Stimulated activated CD8-positive, alpha-beta memory T cell treated with anti-CD3 and anti-CD28 coated beads, Interleukin-12 subunit alpha, Interleukin-12 subunit beta, amount 100 ng/mL, for 4 hours (primary cell): ENCODE data around the gene BRCC3.

Experiments used
- DNase-seq: peaks from one replicate; pipeline ENCODE4 v3.0.0-alpha.2; 2020; ENCODE audit warnings: low read depth

Gene BRCC3

DNA sequence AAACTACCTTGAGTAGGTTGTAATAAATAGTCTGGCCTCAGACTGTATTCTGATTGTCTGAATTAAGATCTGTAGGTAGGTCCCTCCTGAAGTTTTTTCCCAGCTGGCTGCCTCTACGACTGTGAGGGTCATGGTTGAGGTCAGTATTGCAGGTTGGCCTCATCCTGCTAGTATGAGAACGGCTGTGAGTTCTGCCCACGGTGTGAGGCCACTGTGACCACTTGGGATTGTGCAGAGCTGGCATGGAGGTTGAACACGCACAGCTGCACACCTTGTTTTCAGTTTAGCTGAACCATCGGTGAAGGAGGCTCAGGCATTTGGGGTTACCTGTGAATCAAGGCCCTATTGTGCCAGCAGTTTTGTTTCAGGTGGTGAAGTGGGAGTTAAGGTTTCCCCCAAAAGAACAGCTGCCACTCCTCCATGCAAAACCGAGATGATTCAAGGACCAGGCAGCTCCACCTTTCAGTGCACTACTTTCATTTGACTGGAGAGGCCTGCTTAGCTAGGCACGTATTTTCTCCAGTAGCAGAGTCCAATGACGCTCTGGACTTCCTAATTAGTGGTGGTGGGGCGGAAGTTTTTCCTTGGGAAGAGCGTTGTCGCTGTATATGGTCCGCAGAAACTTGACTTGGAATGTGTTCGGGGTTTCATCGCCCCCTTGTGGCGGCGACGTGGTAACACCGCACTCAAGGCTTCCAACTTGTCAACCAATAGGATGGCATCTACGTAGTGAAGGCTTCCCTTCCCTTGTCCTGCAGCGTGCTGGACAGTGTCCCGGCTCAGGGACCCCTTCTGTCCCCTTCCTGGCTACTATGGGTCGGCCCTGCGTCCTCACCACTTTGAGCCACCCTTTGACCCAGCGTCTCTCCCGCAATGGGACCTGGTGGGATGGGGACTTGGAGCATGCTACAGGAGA lies 14.2 kb upstream of the BRCC3 start:
- peak; percentile 11 for DNase-seq

DNA sequence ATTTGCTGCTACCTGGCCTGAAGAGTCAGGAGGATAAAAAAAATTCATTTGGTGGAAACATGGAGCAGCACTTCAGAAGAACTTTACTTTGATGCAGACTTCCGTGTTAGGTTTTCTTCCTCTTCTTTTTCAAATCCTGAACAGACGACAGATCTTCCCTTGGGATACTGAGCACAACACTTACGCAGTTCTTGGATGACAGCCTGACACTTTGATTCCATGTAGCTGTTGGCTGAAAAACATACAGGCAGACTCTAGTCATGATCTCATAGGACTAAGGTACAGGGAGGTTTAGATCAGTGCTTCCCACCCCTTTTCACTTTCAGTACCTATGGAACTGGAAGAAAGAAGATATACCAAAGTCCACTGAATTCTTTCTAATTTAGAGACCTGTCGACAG lies 9.5 kb upstream of the BRCC3 start:
- DNase-seq, result no peak

DNA sequence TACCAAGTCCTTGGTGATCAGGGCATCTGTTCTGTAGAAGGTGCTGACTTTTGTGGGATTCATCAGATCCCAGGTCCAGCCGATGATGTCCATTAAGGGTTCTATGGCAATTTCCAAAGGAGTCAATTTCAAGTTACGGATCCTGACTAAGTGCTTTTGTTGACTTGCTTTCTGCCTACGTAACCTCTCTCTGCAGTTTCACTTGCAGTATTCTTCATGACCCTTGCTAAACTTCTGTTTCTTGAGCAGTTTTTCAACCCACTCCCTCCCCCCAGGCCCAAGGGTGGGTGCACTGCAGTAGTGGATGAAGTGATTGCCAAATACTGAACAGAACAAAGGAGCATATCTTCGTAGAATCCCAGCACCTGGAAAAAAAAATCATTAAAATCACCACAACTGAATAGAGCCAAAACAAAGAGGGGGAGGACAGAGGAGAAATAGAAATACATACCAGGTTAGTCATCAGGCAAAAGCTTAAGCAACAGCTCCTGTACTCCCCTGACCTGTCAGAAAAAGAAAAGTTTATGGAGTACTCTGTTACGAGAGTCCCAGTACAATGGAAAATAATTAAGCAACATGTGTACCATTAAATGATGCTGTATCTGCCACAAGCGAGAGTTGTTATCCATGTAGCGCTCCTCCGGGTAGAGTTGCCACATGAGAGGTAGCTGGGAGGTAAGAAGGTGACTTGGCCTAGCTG lies 6.1 kb upstream of the BRCC3 start:
- DNase-seq, result no peak

DNA sequence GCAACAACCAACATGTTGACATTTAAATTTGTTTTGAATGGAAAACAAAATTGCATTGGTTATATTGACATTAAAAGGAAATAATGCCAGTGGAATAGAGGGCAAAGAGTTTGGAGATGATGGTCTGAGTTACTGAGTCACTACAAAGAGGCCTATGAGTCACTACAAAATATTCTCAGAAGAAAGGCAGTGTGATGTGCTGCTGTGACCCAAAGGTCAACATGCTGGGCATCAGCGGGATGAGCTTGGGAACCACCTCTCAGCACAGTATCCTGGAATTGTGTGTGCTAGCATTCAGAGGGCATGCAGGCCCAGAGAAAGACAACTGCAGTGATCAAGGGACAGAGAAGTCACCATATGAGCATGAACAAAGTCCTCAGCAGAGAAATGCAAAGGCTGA lies 3.1 kb upstream of the BRCC3 start:
- no peak for DNase-seq

DNA sequence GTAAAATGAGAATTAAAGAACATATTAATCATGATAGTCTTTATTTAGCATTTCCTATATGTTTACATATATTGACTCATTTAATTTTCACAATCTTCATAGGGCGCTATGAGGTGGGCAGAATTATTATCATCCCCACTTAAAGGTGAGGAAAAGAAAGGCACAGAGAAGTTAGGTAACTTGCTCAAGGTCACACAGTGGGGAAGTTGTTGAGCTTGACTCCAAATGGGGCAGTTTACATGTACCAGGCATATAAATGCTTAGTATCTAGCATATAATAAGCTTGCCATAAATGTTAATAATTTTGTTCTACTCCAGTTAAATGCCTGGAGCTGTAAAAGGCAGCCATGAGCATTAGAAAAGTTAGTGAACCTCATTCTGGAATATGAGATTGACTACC lies 1.9 kb upstream of the BRCC3 start:
- no peak for DNase-seq

DNA sequence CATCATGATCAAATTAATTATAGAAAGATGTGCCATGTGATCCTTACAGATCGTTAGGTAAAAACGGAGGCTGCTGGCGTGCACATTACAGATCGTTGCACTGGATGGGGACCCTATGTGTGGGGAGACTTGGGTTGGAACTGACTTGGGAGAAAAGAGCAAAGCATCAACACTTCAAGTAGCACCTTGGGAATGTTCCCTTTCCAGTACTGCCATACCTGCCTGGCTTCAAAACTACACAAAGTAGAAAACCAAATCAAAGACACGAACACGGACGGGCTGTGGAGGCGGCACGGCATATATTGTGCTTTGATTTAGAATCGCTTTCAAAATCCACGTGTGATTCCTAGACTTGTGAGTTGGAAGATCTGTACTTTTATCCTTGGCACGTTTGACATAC lies 1.3 kb upstream of the BRCC3 start:
- no peak for DNase-seq

DNA sequence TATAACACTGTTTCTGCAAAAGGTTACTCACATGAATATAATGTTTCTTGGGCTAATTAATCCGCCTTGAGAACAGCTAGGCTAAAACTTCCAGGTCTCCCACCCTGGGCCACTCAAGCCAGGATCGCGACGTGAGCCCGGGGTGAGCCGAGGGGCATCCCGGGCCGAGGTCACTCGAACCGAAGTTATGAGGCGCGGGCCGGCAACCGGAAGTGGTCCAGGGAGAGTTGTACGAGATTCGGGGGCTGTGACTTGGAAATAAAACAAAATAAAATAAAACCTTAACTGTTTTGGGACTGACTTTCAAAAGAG lies 689 bp upstream of the BRCC3 start:
- no peak for DNase-seq

DNA sequence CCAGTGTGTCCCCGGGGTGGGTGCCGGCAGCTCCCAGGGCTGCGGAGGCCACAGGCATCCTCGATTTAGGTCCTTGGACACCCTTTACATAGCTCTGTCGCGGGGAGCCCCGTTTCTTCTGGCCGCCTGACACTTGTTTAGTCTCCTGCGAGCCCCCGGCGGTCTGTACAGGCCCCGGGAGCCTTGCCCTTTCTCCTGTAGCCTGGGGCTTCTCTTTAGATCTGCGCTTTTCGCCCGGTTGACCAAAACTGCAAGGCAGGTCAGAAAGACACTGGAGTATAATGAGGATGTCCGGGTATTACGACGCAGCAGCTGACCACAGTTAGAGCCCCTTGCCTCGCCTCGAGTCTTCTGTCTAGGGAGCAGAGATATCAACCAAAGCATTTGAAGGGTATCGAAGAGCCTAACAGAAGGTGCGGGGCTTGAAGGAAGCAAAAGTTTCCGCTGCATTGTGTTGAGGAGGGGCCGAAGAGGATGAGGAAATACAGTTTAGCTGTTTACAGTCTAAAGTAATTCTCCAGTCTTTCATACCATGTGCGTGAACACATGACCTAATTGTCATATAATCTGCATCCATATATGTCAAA lies 479 bp downstream of the BRCC3 start:
- DNase-seq, result no peak

DNA sequence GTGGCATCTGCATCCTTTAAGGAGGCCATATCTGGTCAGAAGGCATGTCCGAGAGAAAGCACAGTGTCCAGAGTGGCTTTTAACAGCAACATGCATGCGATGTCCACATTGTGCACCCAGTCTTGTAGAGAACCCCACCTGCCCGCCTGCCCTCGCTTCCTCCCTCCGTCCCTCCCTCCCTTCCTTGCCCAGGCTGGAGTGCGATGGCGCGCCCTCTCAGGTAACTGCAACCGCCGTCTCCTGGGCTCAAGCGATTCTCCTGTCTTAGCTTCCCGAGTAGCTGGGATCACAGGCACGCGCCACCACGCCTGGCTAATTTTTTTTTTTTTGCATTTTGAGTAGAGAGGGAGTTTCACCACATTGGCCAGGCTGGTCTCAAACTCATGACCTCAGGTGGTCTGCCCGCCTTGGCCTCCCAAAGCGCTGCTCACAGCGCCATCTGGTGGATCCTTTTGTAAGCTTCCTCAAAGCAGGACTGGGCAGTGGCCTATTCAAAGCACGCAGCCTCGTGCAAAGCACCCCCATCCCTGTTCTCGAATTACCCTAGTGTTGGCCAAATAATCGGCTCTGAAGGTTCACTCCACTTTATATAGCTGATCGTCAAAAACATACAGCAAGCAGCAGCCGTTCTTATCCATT lies 15.0 kb downstream of the BRCC3 start:
- no peak for DNase-seq

DNA sequence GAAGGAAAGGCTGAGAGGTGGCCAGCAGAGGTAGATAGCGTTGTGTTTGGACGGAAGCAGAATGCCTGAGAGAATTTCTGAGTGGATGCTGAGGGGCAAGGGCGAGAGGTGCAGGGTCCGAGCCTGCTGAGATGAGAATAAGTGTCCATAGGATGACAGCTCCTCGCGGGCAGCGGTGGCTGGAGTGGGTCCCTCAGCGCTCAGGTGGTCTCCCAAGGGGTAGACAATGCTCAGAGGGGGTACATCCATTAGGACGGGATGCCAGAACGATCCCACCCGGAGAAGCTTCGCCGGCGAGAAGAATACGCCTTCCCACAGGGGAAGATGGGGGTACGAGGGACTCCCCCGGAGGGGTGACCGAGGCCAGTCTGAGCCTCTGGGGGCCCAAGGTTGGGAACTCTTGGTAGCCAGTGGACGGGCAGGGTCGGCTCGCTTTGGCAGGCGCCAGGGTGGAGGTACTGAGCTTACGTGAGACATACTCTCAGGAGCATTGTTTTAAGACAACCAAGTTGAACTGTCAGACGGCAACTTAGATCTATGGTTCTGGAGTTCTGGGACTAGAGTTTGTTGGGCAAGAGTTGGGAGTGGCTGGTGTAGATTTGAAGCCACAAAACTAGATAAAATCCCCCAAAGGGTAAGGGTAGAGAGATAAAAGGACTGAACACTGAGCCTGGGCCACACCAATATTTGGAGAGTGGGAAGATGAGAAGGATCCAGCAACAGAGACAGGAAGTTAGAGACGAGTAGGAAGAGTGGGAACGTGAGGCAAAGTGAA lies 15.8 kb downstream of the BRCC3 start:
- DNase-seq, result no peak

DNA sequence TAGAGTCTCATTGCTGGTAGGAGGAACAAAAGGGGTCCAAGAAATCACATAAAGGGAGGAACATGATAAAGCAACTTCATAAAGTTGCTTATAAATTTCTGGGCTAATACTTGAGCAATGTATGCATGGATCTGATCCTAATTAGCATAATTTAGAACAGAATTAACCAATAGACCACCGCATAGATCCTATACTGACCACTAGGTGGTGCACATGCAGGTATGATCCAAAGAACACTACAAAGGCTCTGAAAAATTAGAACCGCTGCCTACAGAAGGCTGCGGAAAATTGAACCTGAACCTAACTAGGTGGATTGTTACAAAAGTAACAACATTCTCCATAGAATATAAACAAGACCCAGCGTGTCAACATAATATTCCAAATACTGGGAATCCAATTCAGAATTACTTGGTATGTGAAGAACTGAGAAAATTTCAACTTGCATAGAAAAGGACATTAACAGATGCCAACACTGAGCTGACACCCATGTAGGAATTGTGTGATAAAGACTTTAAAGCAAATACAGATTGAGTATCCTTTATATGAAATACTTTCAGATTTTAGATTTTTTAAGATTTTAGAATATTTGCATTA lies 23.3 kb downstream of the BRCC3 start:
- DNase-seq, result no peak

DNA sequence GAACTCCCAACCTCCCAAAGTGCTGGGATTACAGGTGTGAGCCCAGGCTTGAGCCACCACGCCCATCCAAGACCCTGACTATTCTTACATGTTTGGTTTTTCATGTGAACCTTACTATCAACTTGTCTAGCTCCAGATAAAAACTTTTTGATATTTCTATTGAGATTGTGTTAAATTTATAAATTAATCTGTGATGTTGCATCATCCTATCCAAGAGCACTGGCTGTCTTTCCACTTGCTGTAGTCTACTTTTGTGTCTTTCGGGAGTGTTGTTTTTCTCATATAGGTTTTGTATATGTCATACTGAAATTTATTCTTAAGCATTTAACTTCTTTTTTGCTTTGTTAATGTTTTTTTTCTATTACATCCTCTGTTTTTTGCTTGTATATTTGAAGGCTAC lies 34.6 kb downstream of the BRCC3 start:
- DNase-seq, result no peak

DNA sequence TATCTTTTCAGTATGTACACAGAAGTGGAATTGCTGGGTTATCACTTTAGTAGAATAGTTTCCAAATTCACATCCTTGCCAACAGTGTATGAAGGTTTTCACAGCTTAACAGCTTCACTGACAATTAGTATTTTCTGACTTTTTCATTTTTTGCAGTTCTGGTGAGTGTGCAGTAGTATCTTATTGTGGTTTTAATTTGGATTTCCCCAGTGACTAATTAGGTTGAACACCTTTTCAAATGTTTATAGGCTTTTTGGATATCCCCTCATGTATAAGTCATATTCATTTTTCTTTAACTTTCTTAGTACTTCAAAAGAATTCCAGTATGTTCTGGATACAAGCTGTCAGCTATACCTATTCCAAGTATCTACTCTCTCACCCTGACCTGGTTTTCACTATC lies 37.1 kb downstream of the BRCC3 start:
- DNase-seq, result no peak

DNA sequence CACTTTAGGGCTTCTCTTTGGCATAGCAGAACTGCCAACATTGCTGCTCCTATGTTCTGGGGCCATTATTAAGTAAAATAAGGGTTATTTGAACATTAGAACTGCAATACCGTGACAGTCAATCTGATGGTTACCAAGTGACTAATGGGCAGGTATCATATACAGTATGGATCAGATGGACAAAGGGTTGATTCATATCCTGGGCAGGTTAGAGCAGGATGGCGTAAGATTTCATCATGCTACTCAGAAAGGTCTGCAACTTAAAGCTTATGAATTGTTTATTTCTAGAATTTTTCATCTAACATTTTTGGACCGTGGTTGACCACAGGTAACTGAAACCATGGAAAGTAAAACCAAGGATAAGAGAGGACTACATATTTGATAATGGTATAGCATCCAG lies 40.9 kb downstream of the BRCC3 start:
- DNase-seq, result no peak

DNA sequence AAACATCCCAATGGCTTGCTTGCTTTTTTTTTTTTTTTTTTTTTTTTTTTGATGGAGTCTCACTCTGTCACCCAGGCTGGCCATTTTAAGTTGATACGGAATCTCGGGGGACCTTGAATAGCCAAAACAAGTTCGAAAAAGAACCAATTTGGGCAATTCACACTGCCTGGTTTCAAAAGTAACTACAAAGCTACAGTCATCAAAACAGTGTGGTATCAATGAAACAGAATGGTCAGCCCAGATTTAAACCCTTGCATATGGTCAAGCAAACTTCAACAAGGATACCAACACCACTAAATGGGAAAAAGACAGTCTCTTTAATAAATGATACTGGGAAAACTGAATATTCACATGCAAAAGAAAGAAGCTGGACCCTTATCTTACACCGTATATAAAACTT lies 41.8 kb downstream of the BRCC3 start:
- DNase-seq, result no peak

DNA sequence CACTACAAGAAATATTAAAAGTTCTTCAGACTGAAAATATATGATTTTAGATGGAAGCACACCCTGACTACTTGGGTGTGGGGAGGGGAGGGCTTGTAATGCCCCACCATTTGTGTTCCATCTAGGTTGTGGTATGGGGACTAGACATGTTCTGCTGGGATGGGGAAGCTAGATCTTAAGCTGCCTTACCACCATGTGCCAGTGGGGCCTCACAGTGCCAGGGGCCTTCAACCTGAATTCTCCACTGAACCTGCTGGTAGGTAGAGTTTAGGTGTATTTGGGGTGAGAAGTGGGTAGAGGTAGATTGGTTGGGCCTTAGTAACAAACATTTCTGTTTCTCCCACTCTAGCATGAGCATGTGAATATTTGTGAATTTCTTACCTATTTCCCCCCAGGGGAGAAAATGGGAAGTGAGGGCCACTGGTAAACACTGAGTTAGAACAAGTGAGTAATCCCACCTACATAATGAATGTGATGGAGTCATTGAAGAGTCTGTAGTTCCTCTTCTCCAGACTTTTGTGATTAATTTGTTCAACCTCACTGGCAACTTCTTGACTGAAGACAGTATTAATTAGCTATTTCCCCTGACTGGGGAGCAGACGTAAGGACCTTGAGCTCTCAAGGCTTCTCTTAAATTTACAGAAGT lies 44.0 kb downstream of the BRCC3 start:
- DNase-seq, result no peak

DNA sequence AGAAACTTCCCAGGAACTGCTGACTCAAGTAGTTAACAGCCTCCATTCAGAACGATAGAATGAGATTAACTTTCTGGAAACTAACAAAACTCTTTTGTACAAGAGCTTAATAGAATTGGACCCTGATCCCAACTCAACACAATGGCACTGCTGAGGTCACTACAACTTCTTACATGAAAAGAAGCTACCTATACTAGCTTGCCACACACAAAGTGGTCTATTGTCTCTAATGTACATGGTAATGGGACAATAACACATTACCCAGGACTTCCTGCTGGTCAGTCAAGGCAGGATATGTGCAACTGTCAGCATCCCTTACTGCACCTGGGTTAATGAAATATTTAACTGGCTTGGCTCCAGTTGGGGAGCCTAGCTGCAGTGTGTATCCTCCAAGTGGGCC lies 56.2 kb downstream of the BRCC3 start:
- DNase-seq, result no peak

DNA sequence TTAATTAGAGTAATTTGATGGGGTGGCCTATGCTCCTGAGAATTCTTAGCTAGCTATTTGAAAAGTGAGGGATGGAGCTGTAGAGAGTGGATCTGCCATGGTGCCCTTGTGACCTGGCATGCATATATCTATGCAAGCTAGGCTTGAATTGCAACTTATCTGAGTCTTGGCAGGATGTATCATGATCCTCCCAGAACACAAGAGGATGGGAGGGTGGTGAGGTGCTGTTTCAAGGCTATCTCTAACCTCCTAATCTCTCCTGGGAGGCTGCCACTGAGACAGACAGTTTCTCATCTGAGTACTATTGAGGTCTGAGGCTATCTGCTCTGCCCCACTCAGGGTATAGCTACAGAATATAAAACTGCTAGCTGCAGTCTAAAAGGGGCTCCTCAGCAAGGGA lies 56.6 kb downstream of the BRCC3 start:
- DNase-seq, result no peak

DNA sequence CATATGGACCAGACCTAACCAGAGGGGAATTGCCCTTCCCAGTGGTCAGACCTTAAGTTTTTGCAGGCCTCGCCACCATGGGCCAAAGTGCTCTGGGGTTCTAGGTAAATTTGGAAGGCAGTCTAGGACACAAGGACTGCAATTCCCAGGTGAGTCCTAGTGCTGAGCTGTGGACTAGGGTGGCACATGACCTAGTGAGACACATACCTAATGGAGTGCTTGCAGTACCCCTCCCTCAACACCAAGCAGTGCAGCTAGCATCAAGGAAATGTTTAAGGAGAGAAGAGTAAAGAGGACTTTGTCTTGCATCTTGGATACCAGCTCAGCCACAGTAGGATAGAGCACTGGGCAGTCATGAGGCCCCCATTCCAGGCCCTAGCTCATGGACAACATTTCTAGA lies 60.8 kb downstream of the BRCC3 start:
- no peak for DNase-seq

DNA sequence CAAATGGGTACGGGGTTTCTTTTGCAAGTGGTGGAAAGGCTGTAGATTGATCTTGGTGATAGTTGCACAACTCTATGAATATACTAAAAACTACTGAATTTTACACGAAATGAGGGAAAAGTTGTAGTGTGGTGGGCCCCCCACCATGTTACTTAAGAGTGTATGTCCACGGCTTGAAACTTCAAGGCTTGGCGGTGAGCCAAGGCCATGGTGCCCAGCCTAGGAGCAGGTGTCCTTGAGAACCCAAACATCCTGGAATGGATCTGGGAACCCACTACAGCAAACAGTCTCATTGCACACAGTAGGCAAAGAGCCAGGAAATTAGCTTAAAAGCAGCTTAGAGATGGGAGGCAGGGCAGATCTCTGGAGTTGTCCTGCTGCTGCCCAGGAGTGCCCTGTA lies 62.9 kb downstream of the BRCC3 start:
- DNase-seq, result no peak

DNA sequence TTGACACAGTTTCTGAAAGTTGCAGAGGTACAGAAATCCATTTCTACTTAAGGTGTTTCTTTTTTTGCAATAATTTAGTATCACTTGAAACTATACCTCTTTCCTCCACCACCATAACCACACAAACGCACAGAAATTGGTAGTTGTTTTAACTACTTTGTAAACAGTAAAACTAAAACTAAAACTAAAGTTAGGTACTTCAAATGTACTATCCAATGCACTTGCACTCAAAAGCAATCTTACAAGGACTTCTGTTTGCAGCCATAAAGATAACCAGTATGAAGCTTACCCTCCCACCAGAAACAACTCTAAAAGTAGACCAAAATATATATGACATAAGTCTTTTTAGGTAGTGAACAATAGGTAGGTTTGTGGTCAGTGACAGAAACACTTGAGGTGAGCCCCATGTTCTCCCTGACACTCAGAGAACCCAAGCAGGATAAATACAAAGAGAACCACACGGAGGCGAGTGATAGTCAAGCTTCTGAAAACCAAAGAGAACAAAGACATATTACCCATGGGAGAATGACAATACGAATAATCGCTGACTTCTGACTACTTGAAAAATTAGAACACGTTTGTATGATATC lies 72.7 kb downstream of the BRCC3 start:
- DNase-seq, result no peak
